Prostate gland (tissue), 2 donors: ENCODE results near the gene PNKP. TPM values are rescaled to one million over a fixed set of nuclear protein-coding genes. Genes with fewer than 3 reads are reported as not detected.
A peak's percentile ranks its signal among the peaks of the same experiment; 100 is the strongest.

Source experiments
- DNase-seq: peaks from one replicate; pipeline ENCODE4 v3.0.0-alpha.2; 2019; ENCODE audit warnings: low spot score
- H3K27ac ChIP-seq, 2 donors: fragments of 200-600 bp; sonication (generic); 2 replicates each; pipeline ENCODE4 v1.5.1; 2017 to 2019
- H3K27me3 ChIP-seq: fragments of 200-600 bp; sonication (generic); replicated peaks from 2 replicates; pipeline ENCODE4 v1.5.1; 2019; ENCODE audit not compliant: insufficient read depth
- H3K36me3 ChIP-seq, 2 donors: fragments of 200-600 bp; sonication (generic); 1 replicate in 1 of 2; 2 replicates in 1 of 2; pipeline versions ENCODE4 v1.5.1 to v1.8.1; 2017 to 2019
- H3K4me1 ChIP-seq: fragments of 200-600 bp; sonication (generic); replicated peaks from 2 replicates; pipeline ENCODE4 v1.5.1; 2019
- H3K4me3 ChIP-seq, 2 donors: fragments of 200-600 bp; sonication (generic); 2 replicates each; pipeline ENCODE4 v1.5.1; 2017 to 2019
- H3K9me3 ChIP-seq: fragments of 200-600 bp; sonication (generic); 2 replicates; pipeline ENCODE4 v1.5.1; 2017
- POLR2A ChIP-seq: fragments of 450-650 bp; IDR thresholded peaks from one replicate; pipeline ENCODE4 v1.6.1; 2016; ENCODE audit warnings: antibody characterized with exemption, mild to moderate bottlenecking
- POLR2AphosphoS5 ChIP-seq: sonication (generic); formaldehyde crosslinking; IDR thresholded peaks from one replicate; pipeline ENCODE4 v1.6.1; 2017; ENCODE audit warnings: antibody characterized with exemption
- WGBS: methylation state at CpG from one replicate; pipeline ENCODE4 v1.1.5; 2018; 5-methylcytosine and 5-hydroxymethylcytosine counted together
- intact Hi-C: fragments of 100-400 bp; cut with DNase I; formaldehyde crosslinking; loops from one replicate; pipeline ENCODE4 v1.14.2; 2022
- total RNA-seq, 2 donors: library from RNA; depleted of rRNA; stranded (reverse); fragments of >200 nt; gene quantifications; one replicate each; pipeline ENCODE4 v1.1.0, GENCODE V29; 2016
- TF ChIP-seq, protein P1 (sequence below), 4 experiments: fragments of 200-600 bp in 2 of 4; fragments of 450-650 bp in 2 of 4; sonication (generic) in 2 of 4; IDR thresholded peaks; 1 replicate in 3 of 4; 2 replicates in 1 of 4; pipeline ENCODE4 v1.5.1; 2016 to 2019; ENCODE audit warnings: antibody characterized with exemption in 4 of 4, mild to moderate bottlenecking in 2 of 4, moderate library complexity in 2 of 4

The PNKP gene
- total RNA-seq, 2 donors from 2014 or later: 64.9 to 128 TPM

- Histone ChIP-seq H3K9me3 (no peaks in the 10 kb centered on the region), H3K27me3 (no peaks in the 10 kb centered on the region), H3K36me3 (no peaks in the 10 kb centered on the region), H3K4me3 (no peak overlapping the region), H3K27ac (no peak overlapping the region), H3K4me1 (peaks cover 5% of the 10 kb centered on the region)
- 88% methylated on average over 27 of the region's 27 CpGs for WGBS
- DNase-seq: no peak
- TF ChIP-seq, protein P1, sequence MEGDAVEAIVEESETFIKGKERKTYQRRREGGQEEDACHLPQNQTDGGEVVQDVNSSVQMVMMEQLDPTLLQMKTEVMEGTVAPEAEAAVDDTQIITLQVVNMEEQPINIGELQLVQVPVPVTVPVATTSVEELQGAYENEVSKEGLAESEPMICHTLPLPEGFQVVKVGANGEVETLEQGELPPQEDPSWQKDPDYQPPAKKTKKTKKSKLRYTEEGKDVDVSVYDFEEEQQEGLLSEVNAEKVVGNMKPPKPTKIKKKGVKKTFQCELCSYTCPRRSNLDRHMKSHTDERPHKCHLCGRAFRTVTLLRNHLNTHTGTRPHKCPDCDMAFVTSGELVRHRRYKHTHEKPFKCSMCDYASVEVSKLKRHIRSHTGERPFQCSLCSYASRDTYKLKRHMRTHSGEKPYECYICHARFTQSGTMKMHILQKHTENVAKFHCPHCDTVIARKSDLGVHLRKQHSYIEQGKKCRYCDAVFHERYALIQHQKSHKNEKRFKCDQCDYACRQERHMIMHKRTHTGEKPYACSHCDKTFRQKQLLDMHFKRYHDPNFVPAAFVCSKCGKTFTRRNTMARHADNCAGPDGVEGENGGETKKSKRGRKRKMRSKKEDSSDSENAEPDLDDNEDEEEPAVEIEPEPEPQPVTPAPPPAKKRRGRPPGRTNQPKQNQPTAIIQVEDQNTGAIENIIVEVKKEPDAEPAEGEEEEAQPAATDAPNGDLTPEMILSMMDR (IDR thresholded peaks at IDR 0.05): no peak
- TF ChIP-seq POLR2AphosphoS5: no peak
- no peak for TF ChIP-seq POLR2A
- intact Hi-C loops: no loop called here
Observed at GRCh38 chr19:49872245-49873128, 5.1 kb upstream of the PNKP start.

DNA sequence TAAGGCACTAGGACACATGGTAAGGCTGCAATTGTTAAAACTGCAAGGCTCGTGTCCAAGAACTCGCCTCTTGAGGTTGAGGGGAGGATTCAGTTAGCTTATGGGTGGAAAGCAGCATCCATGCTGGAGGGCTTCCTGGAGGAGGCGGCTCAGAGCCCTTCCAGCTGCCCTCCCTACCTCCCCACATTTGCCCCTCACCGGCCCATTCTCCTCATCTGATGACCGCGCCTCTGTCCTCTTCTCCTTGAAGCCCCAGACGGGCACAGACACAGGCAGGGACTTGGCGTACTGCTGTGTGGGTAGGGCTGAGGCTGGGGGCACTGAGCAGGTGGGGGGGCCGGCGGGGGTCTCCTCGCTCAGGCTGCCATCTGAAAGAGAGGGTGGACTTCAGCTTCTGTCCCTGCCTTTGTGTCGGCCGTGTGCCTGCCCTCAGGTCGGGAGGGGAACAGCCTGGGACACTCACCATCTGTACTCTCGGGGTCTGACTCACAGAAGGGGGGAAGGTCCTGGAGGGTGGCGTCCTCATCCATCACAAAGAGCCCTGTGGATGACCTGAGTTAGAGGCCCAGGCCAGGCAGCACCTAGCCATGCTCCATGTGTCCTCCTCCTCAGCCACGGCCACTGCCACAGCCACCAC is 4.1 kb upstream of the PNKP start:
- Histone ChIP-seq H3K27me3 (no peaks in the 10 kb centered on the region), H3K4me3 (no peak overlapping the region), H3K27ac (no peak overlapping the region), H3K36me3 (no peaks in the 10 kb centered on the region), H3K9me3 (no peaks in the 10 kb centered on the region), H3K4me1 (peaks cover 8% of the 10 kb centered on the region)
- TF ChIP-seq POLR2A (no peak), POLR2AphosphoS5 (no peak)
- TF ChIP-seq, protein P1 (IDR thresholded peaks at IDR 0.05): no peak
- 85% methylated on average over 17 of the region's 17 CpGs for WGBS
- intact Hi-C loops: no loop called here
- no peak for DNase-seq

DNA sequence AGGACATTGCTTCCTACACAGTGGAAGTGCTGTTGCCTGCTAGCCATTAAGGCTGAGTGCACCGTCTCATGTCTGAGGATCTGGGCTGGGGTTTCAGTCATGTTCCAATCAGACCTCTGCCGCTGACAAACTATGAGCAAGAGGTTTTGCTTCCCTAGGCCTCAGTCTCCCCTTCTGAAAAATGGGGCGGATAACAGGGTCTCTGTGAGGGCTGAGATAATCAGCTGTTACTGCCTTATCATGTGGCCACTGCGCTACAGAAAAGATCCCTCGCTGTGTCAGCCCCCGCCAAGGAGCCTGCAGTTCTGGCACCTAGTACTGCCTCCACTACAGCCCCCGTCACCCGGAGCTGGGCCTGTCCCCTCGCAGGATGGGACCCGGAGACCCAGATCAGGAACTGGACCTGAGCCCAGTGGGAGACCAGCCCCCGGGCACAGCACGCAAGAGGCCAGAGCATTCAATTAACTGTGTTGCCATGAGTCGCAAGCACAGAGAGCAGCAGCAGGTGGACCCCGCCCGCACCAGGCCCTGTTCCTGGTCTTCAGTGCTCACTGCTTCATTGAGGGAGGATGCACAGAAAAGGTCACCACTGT is 3.0 kb upstream of the PNKP start:
- WGBS: 67% methylated on average over 15 of the region's 15 CpGs
- H3K4me3 ChIP-seq: peak overlapping the region; percentile 42 to 45
- peaks cover 8% of the 10 kb centered on the region for H3K4me1 ChIP-seq
- H3K36me3 ChIP-seq: no peaks in the 10 kb centered on the region
- intact Hi-C loops: no loop called here
- H3K9me3 ChIP-seq: no peaks in the 10 kb centered on the region
- TF ChIP-seq POLR2A (no peak), POLR2AphosphoS5 (no peak)
- TF ChIP-seq, protein P1 (IDR thresholded peaks at IDR 0.05): no peak
- no peaks in the 10 kb centered on the region for H3K27me3 ChIP-seq
- no peak for DNase-seq
- H3K27ac ChIP-seq: peak overlapping the region; percentile 91 to 92

DNA sequence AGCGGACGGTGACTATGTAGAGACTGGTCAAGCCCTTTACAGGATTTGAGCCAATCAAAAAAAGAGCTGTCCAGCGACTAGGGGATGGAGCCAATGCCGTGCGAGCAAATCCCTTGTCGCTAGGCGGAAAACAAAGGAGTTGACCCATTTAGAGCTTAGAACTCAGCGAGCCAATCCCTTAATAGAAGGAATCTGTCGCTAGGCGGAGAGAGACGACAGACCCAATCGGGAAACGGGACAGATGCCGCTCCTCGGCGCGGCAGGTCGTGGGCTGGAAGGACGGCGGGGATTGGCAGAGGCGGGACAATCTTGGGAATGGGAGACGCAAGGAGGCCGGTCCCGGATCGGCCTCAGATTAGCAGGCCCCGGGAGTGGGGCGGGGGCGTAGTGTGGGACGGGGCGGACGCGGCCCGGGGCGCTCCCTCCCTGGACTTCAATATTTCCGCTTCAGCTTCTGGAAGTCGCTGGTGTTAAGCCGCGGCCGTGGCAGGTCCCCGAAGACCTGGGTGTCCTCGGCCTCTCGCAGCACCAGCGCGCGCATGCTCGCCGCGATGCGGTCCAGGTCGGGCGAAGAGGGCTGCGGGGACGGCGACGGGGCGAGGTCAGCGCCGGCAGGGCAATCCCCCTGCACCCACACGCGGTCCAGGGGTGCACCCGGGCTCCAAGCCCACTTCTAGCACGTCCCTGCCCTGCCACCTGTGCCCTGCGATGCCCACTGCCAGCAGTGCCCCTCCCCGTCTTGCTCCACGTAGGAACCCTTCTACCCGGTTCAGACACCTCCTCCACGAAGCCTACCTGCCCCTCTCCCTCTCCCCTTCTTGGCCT is 2.3 kb upstream of the PNKP start:
- H3K4me3 ChIP-seq: peak overlapping the region; percentile 42 to 45
- TF ChIP-seq POLR2A (peak; percentile 81), POLR2AphosphoS5 (peak; percentile 98)
- TF ChIP-seq, protein P1 (IDR thresholded peaks at IDR 0.05): peak in 3 of 4 experiments; percentile 25 to 87 (median 43)
- intact Hi-C loops: no loop called here
- peaks cover 9% of the 10 kb centered on the region for H3K4me1 ChIP-seq
- H3K27me3 ChIP-seq: no peaks in the 10 kb centered on the region
- peak overlapping the region; percentile 91 to 92 for H3K27ac ChIP-seq
- no peaks in the 10 kb centered on the region for H3K9me3 ChIP-seq
- peak; percentile 99 for DNase-seq
- H3K36me3 ChIP-seq: no peaks in the 10 kb centered on the region
- WGBS: 2% methylated on average over 66 of the region's 67 CpGs
